ENCODE data around the gene SCLY.
A peak's percentile ranks its signal among the peaks of the same experiment; 100 is the strongest.
"Not testable (repeated sequence)": the region's sequence is repeated elsewhere in the genome, so short reads cannot be mapped to it uniquely, and the experiment has no call there.

Gene SCLY

GRCh38 chr2:238113611-238114010, 52.8 kb downstream of the SCLY start:
- TF ChIP-seq CTCF (IDR thresholded peaks at IDR 0.05): no peak
- Mint-ChIP-seq H3K27me3 (ENCODE audit: low read depth, poor library complexity) (peaks cover 26% of the 10 kb centered on the region), H3K4me1 (peaks cover 12% of the 10 kb centered on the region), H3K27ac (no peak overlapping the region), H3K9me3 (peaks cover 38% of the 10 kb centered on the region), H3K36me3 (ENCODE audit: low read depth) (peaks cover 21% of the 10 kb centered on the region), H3K4me3 (no peak overlapping the region)
- DNase-seq: no peak

- no peak for TF ChIP-seq CTCF (IDR thresholded peaks at IDR 0.05)
- peaks cover 38% of the 10 kb centered on the region for H3K9me3 Mint-ChIP-seq
- peaks cover 4% of the 10 kb centered on the region for H3K4me1 Mint-ChIP-seq
- no peak overlapping the region for H3K4me3 Mint-ChIP-seq
- H3K27ac Mint-ChIP-seq: no peak overlapping the region
- H3K36me3 Mint-ChIP-seq (ENCODE audit: low read depth): peaks cover 21% of the 10 kb centered on the region
- peaks cover 33% of the 10 kb centered on the region for H3K27me3 Mint-ChIP-seq (ENCODE audit: low read depth, poor library complexity)
- DNase-seq: peak; percentile 4
Measured at GRCh38 chr2:238114331-238114841, 53.6 kb downstream of the SCLY start.

DNA sequence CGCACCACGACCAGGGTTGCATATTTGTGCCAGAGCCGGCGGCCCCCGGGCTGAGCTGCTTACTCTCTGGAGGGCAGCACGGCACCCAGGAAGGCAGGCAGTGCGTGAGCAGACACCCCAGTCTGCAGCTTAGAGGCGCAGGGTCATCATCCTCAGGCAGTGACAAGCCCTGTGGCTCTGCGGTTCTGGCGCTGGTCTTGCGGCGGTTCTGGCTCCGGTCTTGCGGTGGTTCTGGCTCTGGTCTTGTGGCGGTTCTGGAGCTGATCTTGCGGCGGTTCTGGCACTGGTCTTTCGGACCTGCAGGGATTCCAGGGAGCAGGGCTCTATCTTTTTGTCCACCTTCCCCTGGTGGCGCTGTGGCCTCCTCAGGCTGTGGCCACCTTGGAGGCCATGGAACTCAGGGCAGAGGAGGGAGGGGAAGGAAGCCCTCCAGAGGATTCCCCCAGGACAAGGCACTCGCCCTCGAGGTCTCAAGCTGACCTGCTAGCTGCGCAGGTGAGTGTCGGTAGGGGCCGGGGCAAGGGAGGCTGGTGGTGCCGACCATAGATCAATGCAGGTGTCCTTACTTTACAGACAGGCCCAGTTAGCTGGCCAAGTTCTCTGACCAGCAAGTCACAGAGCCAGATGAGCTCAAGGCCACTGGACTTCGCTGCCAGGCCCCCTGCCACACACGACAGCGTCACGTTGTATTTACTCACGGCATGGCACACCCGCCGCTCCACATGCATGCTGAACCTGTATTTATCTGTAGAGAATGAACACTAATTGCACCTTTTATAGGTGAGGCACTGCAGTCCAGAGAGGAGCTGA, 54.3 kb downstream of the SCLY start:
- Mint-ChIP-seq H3K27ac (no peak overlapping the region), H3K36me3 (ENCODE audit: low read depth) (peaks cover 21% of the 10 kb centered on the region), H3K9me3 (peaks cover 38% of the 10 kb centered on the region), H3K27me3 (ENCODE audit: low read depth, poor library complexity) (peaks cover 39% of the 10 kb centered on the region), H3K4me3 (no peak overlapping the region), H3K4me1 (no peaks in the 10 kb centered on the region)
- DNase-seq: no peak
- TF ChIP-seq CTCF (IDR thresholded peaks at IDR 0.05): no peak

GRCh38 chr2:238115709-238116108, 54.9 kb downstream of the SCLY start:
- not testable (repeated sequence) for H3K27ac Mint-ChIP-seq, H3K4me1 Mint-ChIP-seq, DNase-seq, H3K4me3 Mint-ChIP-seq
- Mint-ChIP-seq H3K27me3 (ENCODE audit: low read depth, poor library complexity) (peaks cover 40% of the 10 kb centered on the region), H3K9me3 (peaks cover 38% of the 10 kb centered on the region), H3K36me3 (ENCODE audit: low read depth) (peaks cover 21% of the 10 kb centered on the region)

GRCh38 chr2:238116298-238117198, 55.7 kb downstream of the SCLY start:
- Mint-ChIP-seq H3K9me3 (peaks cover 35% of the 10 kb centered on the region), H3K4me3 (no peak overlapping the region), H3K27me3 (ENCODE audit: low read depth, poor library complexity) (peaks cover 37% of the 10 kb centered on the region), H3K36me3 (ENCODE audit: low read depth) (peaks cover 21% of the 10 kb centered on the region), H3K27ac (no peak overlapping the region), H3K4me1 (peaks cover 4% of the 10 kb centered on the region)
- no peak for TF ChIP-seq CTCF (IDR thresholded peaks at IDR 0.05)
- DNase-seq: no peak

All from nephron progenitor cell (in vitro differentiated cells).